Thyroid gland (tissue), 4 donors: ENCODE data around the gene TMEM138.

ENCODE experiments used
- CTCF ChIP-seq, 6 experiments: fragments of 200-600 bp in 3 of 6; fragments of 450-650 bp in 3 of 6; sonication (generic) in 3 of 6; IDR thresholded peaks; one replicate each; pipeline ENCODE4 v1.5.1; 2016 to 2019; ENCODE audit warnings: antibody characterized with exemption in 6 of 6, mild to moderate bottlenecking in 2 of 6, inconsistent platforms in 1 of 6, moderate library complexity in 1 of 6
- POLR2A ChIP-seq, 2 donors: fragments of 450-650 bp; IDR thresholded peaks; one replicate each; pipeline ENCODE4 v1.6.1; 2017; ENCODE audit warnings: antibody characterized with exemption in 2 of 2, mild to moderate bottlenecking in 2 of 2, moderate library complexity in 1 of 2

- no peak for TF ChIP-seq CTCF (IDR thresholded peaks at IDR 0.05)
- TF ChIP-seq POLR2A (IDR thresholded peaks at IDR 0.05): peak in 1 of 2 donors; percentile 92
Measured at GRCh38 chr11:61332797-61333549, 29.2 kb upstream of the TMEM138 start, which contains the start of the genes DDB1 and TKFC.
